ENCODE results near the gene TKTL2.

Gene TKTL2, protein sequence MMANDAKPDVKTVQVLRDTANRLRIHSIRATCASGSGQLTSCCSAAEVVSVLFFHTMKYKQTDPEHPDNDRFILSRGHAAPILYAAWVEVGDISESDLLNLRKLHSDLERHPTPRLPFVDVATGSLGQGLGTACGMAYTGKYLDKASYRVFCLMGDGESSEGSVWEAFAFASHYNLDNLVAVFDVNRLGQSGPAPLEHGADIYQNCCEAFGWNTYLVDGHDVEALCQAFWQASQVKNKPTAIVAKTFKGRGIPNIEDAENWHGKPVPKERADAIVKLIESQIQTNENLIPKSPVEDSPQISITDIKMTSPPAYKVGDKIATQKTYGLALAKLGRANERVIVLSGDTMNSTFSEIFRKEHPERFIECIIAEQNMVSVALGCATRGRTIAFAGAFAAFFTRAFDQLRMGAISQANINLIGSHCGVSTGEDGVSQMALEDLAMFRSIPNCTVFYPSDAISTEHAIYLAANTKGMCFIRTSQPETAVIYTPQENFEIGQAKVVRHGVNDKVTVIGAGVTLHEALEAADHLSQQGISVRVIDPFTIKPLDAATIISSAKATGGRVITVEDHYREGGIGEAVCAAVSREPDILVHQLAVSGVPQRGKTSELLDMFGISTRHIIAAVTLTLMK
- long read RNA-seq, donor 1, partial matches to known transcripts, result 0 of 1 reads
- long read RNA-seq, donor 1, other reads (novel, unspliced or antisense), result 0 of 1 reads
- long read RNA-seq, donor 2, result 0 reads
- long read RNA-seq, donor 3, result 0 reads
- long read RNA-seq, donor 4, result 0 reads
- long read RNA-seq, donor 5, result 0 reads
- long read RNA-seq, donor 6, result 0 reads
- long read RNA-seq, donor 7, result 0 reads
- long read RNA-seq, donor 8, result 0 reads

DNA sequence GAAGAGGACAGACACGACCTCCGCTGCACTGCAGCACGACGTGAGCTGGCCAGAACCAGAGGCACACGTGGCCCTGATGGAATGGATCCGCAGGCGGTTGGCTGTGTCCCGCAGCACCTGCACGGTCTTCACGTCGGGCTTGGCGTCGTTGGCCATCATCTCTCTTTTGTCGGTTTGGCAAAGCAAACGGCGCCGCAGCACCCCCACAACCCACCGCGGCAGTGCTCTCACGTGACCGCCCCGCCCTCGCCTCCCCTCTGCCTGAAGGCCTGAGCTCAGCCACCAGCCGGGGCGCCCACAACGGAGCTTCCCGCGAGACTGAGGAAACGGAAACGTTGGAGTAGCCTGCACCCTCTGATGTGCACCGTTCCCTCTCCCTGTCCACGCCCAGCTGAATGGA lies at the start of gene TKTL2:
Gene TKTL2 (minus strand): TSS at position 179 of the 400 bp plus-strand sequence. CDS start 20 bp downstream, at position 159.
- no peak for DNase-seq

DNA sequence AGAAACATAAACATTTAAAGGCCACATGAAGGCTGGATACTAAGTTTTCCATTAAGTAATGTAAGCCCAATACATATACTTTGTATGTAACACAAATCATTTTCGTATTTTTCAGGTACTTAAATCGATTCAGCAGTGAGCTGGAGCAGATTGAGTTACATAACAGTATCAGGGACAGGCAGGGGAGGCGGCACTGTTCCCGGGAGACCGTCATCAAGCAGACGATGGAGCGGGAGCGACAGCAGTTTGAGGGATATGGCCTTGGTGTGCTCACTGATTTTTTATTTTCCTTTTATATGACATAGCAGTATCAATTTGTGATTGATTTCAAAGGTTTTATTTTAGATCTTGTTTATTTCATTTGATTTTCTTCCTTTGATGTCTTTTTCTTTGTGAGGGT lies 41.6 kb upstream of the TKTL2 start:
- DNase-seq, result no peak

DNA sequence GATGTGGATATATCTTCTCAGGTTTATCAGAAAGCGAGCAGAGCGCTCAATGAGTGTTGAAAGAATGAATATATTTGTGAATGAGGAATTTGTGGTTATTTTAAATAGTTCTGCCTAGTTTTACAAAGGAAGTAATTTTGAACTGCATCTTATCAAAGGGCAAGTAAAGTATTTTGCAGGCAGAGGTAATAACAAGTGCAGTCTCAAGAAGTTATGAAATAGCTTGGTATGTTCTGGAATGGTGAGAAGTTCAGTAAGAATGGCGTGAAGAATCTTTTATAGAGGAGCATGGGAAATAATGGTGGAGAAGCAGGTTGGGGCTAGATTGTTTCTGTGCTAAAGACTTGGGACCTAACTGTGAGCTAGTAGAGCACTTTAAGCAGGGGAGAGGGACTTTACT lies 31.8 kb upstream of the TKTL2 start:
- DNase-seq, result no peak

DNA sequence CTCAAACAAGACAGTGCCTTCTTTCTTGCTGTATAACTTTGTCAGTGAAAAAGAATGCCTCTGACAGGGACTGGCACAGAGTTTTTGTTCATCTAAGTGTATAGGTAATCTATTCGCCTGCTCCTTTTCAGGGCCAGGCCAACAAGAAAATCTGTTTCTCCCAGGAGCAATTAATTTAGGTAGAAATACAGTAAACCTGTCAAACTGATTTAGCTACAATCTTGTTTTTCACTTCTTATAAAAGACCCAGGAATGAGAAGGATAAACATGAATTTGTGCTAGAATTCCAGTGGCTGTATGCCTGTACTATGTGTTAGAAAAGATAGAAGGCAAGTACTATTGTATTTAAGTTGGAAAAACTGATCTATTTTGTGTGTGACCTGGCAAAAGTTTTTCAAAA lies 27.0 kb upstream of the TKTL2 start:
- no peak for DNase-seq

DNA sequence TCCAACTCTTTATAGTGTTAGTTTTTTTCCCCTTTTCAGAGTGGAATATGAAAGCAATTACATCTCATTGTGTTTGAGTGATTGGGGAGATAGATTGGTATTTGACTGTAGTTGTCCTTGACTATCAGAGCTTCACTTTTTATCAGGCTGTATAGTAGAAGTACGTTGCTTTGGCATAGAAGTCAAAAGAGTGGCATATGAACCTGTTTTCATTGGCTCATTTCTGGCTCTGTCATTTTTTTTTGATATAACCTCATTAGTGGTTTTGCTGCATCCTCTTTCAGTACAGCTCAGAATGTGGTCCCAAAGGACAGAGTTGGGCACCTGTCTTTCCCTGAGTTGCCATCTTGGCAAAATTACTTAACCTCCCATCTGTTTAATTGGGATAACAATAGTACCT lies 22.3 kb upstream of the TKTL2 start:
- DNase-seq, result no peak

DNA sequence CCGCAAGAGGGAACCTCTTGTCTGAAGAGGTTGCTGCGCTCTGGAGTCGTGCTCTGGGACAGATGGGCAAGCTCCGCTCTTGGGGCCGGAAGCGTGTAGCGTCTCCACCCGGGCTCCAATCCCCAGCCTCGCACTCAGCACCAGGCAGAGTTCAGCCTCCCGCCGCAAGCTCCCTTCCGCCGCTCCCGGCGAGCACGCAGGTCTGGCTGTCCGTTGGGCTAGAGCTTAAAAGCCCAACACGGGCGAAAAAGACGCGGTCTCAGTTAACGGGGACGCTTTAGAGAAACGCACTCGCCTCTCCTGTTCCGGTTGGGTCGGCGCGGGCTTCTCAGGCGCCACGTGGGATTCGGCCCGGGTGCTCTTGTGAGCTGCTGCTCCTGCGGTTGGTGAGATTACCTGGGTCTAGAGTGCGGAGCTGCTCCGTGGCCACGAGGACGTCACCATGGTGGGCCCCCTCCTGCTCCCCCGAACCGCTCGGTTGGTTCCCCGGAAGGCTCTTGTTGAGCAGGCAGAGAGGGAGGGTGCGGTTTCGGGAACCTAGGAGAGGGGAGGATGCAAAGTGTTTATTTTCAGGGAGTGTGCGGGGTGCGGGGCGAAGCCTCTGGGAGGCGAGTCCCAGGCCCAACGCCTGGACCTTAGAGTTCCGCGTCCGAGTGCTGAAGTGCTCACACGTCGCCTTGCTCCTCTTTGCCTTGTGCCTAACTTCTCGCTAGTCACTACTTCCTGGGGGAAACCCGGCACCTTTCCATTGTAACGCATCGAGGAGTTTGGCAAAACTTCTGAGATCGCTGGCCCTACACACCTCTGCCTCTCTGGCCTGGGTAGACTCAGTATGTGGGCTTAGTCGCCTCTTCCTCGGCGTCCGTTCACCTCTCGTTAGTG lies 21.0 kb upstream of the TKTL2 start, which contains the start of gene TMA16:
Gene TMA16 (plus strand): TSS at position 331 of the 882 bp plus-strand sequence. CDS start 112 bp downstream, at position 443.
- DNase-seq, result peak; percentile 93

DNA sequence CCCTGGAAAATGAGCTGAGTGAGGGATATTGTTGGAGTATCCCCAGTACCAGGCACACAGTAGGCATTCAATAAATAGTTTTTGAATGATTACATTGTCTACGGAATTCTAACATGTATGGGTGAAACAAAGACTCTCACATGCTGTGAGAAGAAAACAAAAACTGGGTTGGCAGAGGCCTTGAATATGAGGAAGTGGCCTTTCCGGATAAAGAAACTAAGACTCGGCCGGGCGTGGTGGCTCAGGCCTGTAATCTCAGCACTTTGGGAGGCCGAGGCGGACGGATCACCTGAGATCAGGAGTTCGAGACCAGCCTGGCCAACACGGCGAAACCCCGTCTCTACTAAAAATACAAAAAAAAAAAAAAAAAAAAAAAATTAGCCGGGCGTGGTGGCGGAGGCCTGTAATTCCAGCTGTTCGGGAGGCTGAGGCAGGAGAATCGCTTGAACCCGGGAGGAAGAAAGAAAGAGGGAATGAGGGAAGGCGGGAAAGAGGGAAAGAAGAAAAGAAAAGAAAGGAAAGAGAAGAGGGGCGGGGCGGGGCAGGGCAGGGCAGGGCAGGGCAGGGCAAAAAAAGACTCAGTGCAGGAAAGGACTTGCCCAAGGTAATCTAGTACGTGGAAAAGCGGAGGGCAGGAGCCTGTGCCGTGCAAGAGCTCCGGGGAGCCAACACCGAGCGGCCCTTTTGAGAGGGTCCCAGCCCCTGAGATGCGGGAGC lies 20.2 kb upstream of the TKTL2 start:
- DNase-seq, result no peak

DNA sequence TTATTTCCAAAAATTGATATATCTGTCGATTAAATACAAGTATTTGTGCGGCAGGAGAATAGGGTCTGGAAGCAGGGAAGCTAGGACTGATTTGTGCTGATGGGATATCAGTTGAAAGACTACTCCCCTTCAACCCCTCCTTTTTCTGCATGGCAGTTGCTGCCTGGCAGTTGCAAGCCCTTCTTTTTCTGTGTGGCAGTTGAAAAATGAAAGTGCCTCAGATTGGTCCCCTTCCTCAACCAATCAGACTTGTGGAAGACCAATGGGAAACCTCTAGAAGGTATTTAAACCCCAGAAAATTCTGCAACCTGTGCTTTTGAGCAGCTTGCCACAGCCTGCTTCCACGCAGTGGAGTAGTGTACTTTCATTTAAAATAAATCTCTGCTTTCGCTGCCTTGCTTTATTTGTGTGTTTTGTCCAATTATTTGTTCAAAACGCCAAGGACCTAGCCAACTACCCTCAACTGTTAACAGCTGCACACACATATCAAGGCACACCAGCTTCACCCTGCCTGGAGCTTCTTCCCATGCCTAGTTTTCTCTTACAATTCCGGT lies 19.5 kb upstream of the TKTL2 start:
- no peak for DNase-seq

DNA sequence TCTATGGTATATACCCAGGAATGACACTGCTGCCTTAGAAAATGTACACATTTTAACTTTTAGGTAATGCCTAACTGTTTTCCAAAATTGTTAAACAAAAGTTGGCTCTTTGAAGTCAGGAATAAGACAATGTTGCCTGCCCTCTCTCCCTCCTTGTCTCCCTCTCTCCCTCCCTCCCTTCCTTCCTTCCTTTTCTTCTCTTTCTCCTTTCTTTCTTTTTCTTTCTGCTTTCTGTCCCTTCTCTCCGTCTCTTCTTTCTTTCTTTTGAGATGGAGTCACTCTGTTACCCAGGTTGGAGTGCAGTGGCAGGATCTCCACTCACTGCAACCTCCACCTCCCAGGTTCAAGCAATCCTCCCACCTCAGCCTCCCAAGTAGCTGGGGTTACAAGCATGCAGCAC lies 16.4 kb upstream of the TKTL2 start:
- no peak for DNase-seq

DNA sequence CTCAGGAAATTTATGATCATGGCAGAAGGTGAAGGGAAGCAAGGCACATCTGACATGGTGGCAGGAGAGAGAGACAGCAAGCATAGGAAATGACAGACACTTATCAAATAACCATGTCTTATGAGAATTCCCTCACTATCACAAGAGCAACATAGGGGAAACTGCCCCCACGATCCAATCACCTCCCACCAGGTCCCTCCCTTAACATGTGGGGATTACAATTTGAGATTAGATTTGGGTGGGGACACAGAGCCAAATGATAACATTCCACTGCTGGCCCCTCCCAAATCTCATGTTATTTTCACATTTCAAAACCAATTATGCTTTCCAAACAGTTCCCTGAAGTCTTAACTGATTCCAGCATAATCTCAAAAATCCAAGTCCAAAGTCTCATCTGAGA lies 12.8 kb upstream of the TKTL2 start:
- DNase-seq, result no peak

DNA sequence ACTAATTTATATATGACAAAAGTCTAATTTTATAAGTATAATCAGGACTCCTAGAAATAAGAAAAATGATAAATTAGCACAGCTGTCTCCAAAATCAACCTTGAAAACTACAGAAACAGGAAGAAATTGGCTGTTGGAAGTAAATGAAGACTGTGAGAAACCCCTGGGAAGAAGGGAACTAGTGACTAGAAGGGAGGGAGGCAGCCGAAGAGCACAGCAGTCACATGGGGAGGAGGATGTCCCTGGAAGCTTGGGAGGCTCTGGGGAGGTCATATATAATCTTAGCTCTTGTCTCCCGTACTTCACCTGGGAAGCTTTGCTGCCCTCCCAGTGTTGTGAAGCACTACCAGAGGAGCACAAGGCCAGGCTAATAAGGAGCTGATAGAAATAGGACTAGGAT lies 12.0 kb upstream of the TKTL2 start:
- DNase-seq, result no peak

DNA sequence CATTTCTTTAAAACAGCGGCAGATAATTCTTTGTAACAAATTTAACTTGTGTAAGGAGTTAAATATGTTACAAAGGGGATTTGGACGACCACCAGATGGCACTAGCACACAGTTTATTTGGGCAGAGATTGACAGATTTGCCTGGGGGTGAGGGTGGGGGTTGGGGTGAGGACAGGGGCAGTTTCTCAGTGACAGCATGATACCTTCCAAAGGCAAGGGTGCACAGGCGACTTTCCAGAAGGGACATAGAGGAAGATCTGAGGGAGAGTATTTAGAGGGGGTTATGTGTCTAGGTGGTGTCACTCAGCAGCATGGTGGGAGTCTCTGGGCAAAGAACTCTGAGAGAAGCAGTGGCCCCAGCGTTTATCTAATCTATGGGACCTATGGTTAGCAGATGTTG lies 11.4 kb upstream of the TKTL2 start:
- no peak for DNase-seq

DNA sequence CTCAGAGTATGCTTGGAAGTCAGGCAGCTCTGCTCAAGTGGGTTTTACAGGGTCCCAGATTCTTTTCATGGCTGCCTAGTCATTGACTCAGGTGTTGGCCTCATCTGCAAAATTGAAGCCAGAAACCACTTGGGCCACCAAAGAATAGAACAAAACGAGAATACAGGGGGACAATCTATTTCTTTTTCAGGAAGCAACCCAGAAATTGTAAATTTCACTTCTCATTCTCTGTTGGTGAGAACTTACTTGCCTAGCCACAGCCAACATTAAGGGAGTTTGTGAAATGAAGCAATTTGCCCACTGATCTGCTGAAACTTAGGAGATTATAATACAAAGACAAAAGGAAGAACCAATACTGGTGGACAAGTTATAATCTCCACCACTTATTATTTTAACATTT lies 8.6 kb upstream of the TKTL2 start:
- DNase-seq, result no peak

DNA sequence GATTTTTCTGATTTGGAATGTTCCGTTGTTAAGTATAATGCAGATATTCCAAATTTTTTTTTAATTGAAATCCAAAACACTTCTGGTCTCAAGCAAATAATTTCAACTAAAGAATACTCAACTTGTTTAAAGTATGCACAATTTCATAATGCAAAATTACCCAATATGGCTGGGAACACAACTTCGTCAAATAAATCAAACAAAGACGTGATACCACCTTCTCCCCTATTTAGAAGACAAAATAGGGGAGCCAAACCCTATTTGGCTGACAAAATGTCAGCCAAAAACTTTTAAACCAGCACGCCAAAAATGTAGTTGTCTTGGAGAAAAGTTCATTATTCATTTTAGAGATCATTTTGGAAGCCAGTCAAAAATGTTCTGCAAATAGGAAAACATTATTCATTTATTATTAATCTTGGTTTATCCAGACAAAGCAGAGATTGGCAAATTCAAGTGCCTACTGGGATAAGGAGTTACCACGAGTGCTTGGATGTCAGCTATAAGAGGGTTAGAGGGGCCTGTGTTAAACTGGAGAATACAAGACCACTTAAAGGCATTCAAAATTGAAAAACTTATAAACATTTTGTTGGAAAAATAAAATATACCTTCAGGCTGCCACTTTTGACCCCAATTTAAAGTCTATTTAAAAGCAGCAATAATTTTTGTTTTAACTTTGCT lies 3.3 kb upstream of the TKTL2 start:
- DNase-seq, result no peak

DNA sequence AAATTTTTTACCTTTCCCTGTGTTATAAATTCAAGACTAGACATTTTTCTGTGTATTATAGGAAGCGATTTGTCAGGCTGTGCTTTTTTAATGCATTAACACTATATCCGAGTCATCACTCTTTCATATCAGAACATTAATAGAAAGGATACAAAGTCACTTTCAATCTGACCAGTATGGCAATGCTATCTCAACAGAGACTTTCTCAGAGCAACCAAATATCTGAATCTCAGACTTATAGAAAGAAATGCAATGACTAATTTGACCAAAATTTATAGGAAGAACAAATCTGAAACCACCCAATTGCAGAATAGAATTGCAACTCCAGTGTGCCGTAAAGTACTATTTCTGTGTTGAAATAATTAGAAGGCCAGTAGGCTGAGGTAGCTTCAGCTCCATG lies 473 bp upstream of the TKTL2 start:
- DNase-seq, result no peak

DNA sequence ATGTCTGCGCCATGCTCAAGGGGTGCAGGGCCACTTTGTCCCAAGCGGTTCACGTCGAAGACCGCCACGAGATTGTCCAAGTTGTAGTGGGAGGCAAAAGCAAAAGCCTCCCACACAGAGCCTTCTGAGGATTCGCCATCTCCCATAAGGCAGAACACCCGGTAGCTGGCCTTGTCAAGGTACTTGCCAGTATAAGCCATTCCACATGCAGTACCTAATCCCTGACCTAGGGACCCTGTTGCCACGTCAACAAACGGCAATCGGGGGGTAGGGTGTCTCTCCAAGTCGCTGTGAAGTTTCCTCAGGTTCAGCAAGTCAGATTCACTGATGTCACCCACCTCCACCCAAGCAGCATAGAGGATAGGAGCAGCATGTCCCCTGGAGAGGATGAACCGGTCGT lies 424 bp downstream of the TKTL2 start:
- no peak for DNase-seq

DNA sequence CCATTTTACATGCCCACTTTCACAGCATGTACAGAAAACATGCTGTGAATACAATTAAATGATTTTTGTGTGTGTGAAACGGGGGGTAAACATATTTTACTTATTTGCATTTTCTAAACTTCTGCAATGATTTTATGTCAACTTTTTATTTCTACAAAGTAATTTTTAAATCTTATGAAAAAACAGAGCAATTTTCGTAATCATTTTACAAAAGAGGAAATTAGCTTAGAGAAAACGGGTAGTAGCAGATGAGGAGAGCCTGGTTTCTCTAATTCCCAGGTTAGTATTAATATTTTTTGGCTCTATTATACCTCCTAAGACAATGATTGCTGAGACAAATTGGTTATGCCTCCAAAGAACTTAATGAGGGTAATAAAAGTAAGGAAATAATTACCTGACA lies 3.2 kb downstream of the TKTL2 start:
- DNase-seq, result no peak

DNA sequence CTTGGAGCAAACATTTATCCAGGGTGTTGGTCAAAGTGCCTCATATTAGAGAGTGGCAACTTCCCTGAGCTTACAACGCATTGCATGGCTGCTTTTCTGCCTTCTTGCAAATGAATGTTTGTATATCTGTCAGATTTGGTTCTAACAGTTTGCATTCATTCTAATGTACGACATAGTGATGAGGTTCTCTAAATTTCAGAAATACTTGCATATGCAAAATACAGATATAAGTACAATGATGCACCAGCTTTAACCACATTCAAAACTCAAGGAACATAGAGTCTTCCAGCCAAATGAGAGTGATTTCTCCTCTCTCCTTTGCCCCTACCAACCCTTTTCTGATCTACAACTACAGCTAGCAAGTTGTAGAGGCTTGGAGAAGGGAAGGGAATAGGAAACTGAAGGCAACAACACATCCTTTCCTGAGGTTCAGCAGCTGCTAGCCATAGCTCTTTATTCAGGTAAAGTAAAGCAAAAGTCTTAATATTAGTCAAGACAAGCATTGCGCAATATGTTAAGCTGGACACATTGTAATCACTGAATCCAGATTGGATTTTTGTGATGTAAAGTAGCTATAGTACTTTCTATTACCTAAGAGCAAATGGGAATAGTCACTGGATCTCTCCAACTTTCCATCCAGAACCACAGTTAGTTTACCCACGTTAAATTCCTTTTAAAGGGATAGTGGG lies 6.3 kb downstream of the TKTL2 start:
- no peak for DNase-seq

DNA sequence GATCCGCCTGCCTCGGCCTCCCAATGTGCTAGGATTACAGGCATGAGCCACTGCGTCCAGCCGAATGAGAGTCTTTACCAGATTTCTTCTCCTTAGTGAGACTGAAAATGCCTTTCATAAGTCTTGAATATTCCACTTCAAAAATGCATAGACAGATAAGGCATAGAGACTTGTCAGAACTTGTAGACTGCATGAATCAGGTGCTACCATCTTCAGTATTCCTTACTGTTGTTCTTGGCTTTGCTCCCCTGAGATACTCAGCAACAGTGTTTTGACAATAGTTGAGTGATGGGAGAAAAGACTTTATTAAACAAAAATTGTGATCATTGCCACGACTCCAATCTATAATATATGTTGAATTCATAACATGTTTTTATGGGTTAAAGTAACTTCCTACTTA lies 11.0 kb downstream of the TKTL2 start:
- DNase-seq, result no peak

DNA sequence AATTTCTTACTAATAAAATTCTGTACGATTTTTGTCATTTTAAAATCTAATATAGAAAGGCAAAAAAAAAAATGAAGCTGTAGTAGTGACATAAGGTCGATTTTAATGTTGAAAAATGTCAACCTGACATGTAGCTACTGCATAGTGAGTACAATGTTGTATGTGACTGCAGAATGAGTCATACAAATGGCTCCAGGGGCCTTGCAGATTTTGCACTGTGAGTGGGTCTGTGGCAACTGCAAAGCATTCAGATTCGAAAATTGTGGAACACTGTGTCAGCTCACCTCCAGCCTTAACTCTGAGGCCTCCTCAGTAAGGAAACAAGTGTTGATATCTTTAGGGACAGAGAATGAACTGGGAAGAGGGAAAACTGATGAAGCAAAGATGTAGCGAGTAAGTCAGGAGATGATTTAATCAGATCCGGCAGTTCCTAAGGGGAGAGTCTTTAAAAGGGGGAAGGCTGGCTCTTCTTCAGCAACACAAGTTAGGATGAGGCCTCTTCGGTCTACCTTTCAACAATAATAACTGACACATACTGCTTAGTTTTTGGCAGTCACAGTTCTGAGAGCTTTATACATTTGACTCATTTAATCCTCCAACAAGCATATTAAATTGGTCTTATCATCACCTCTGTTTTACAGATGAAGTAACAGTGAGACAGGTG lies 24.9 kb downstream of the TKTL2 start:
- no peak for DNase-seq
